HG03108 (cell line): Measurements from ENCODE around the gene EN2.

ENCODE experiments used
- ATAC-seq: cut with Tn5 transposase; IDR thresholded peaks from one replicate; pipeline ENCODE4 v1.9.1; 2021; ENCODE audit warnings: moderate library complexity; ENCODE audit not compliant: unreplicated experiment

The EN2 gene

DNA sequence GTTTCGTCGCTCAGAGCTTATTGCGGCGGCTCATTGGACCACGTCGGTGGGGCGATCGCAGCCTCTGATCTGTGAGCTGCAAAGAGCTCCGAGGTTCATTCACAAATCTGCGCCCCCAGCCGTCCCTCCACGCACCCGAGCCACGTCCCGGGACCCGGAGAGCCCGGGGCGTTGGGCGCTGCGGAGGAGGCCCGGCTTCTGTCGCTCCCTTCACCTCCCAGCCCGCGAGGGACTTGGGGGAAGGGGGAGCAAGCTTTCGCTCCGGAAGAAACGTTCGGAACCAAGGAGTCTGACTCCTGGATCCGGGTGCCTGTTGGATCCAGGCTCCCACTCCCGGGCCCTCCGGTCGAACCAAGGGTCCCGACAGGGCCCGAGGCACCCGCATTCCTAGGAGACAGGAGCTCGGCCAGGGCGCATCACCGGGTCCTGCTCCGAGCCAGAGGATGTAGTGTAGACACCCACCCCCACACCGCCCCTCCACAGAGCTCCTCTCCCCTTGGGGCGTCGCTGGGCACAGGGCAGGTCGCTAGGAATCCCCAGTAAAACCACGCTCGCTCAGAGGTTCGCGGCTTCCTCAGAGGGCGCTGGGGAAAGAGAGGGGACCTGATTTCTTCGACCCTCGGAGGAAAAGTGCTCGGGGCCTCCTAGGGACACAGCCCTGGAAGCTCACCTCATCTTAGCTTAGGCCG lies 7.9 kb upstream of the EN2 start:
- ATAC-seq = no peak

DNA sequence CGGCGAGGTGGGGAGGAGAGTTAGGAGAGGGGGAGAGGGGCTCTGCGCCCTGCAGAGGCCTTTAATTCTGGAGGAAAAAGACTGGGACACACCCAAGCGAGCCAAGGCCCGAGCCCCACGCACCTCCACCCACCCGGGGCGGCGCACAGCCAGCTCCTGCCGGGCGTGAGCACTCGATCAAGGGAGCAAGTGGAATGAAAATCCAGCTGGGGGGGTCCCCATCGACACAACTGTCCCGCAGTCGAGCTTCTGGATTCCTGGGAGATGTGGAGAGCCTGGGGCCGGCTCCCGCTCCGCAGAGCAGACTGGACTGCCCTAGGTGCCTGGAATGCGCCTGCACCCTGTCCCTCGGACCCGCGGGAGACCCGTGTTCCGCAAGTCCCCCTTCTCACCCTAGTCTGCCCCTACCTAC lies 7.4 kb upstream of the EN2 start:
- ATAC-seq = no peak

- ATAC-seq = no peak
These were observed 6.7 kb upstream of the EN2 start for GRCh38 chr7:155450970-155451801.

DNA sequence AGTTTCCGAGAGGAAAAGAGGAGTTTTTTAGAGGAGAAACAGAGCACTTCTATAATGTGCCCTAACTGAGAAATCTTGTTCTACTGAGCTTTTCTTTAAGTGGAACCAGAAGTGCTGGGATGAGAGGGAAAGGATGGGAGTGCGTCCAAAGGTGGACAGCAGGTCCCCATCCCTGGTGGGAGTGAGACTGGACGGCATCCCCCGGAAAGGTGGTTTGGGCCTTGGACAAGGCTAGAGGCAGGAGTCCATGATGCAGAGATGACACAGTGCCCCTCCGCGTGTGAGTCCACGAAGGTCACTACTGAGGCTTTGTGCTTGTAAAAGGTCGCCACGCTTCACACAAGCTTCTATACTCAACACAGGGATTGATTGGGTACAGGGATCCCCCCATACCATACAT lies 6.1 kb upstream of the EN2 start:
- no peak for ATAC-seq

DNA sequence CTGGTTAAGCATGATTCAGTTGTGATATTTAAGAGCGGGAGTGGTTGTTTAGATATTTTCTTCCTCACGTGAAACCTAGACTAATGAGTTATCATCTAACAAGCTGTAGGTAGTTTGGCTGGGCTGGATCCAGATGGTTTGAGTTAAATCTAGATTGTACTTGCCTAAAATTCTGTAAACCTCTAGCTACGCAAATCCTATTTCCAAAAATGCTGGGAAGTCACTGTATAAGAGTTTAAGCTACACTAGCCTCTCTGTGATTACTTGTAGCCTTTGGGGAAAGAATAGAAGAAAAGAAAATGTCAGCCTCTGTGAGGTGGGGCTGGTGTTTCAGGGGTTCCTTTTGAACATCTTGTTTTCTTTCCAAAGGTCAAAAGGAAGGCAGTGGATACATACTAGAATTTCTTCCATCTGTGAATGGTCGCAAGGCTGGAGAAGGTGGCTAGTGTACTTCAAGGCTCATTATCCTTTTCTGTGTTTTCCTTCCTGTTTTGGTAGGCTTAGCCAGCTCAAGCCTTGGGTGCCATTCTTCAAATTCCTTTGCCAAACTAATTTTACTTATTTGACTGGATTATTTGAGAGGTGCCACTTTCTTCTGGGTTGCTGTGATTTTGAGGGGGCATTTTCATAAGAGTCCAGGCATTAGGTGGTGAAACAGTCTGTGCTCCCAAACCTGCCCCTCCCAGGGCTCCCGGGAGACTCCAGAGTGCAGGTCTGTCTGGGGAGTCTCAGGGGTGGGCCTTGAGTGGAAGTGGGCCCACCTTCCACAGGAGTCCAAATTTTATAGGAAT lies 5.2 kb upstream of the EN2 start:
- ATAC-seq = no peak

GRCh38 chr7:155453296-155454182 lies 4.4 kb upstream of the EN2 start:
- no peak for ATAC-seq

- ATAC-seq = no peak
These were observed 3.5 kb upstream of the EN2 start for GRCh38 chr7:155454183-155455112.

- ATAC-seq = no peak
These were observed 2.7 kb upstream of the EN2 start for GRCh38 chr7:155455132-155455693.

DNA sequence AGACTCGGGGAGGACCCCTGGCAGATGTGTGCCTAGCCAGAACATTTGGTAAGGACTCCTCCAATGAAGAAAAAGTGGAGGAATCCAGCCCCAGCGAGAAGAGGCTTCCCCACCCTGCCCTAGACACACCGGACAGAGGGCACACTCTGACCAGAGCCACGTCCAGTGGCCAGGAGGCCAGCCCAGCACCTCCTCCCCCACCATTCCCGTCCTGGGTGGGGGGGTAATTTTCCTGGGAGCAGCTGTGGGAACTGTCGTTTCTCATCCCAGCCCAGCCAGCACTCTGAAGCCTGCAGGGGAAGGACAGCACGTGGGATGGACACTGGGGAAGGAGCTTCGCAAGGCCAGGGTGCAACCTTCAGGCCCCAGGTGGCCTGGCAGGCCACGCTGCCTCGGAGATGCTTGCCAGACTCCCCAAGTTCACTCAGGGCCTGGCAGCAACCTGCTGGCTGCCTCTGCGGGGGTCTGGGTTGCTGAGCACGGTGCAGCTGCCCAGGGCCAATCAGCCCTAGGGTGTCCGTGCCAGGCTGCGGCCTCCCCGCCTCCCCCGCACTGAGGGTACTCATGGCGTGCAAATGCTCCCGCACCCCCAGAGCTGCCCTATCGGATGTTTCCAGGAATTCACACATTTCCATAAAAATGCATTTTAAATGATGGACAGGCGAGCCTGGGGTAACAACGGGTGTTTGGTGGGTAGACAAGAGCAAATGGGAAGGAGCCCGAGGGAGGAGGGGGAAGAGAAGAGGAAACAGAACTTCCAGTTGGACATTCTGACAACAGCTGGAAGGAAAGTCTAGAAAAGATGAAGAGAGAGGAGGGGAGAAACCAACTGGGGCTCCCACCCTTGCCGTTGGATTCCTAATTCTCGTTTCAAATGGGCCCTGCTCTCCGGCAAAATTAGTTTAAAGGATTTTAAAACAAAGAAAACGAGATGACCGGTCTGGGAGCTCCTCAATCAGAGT lies 1.9 kb upstream of the EN2 start:
- no peak for ATAC-seq

- ATAC-seq = no peak
These were observed 988 bp upstream of the EN2 start for GRCh38 chr7:155456738-155457543.

GRCh38 chr7:155457544-155458110 lies 302 bp upstream of the EN2 start:
- no peak for ATAC-seq

- ATAC-seq = no peak
These were observed 1.2 kb downstream of the EN2 start for GRCh38 chr7:155458878-155459699.

- no peak for ATAC-seq
These were observed 2.0 kb downstream of the EN2 start for GRCh38 chr7:155459700-155460461.

DNA sequence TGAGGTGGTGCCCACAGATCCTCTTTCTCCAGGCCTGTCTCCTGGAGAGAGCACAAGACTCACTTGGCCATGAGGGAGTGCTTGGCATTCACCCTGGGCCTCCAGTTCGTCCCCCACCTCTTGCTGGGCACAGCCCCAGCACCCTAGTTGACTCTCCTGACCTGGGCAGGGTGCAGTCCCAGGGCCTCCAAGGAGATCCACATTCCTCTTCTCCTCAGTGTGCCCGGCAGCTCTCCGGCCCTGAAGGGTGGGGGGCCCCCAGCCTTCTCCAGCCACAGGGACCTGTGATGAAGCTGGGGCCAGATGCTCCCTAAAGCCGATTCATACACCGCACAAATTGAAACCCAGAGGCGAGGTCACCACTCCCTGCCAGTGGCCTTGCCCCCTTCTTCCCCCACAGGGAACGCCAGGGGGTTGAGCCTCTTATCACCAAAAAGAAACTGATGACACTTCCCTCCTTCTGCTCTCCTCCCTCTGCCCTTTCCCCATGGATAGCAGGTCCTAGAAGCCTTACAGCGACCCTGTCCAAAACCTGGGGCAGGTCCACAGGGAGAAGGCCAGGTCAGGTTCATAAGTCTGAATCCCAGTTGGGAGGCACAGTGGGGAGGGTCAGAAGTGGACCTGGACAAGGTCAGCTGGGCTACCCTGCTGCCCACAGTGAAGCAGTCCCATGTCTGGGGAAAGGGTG lies 3.1 kb downstream of the EN2 start:
- no peak for ATAC-seq

- no peak for ATAC-seq
These were observed 3.7 kb downstream of the EN2 start for GRCh38 chr7:155461631-155462030.
